Dedifferentiated amniotic fluid mesenchymal stem cell (primary cell): Measurements from ENCODE around the gene LIMCH1.
"Not testable (repeated sequence)": the region's sequence is repeated elsewhere in the genome, so short reads cannot be mapped to it uniquely, and the experiment has no call there.

Experiments
- DNase-seq: peaks from one replicate; pipeline ENCODE4 v3.0.0-alpha.2; 2016; ENCODE audit errors: extremely low spot score

The LIMCH1 gene

DNA sequence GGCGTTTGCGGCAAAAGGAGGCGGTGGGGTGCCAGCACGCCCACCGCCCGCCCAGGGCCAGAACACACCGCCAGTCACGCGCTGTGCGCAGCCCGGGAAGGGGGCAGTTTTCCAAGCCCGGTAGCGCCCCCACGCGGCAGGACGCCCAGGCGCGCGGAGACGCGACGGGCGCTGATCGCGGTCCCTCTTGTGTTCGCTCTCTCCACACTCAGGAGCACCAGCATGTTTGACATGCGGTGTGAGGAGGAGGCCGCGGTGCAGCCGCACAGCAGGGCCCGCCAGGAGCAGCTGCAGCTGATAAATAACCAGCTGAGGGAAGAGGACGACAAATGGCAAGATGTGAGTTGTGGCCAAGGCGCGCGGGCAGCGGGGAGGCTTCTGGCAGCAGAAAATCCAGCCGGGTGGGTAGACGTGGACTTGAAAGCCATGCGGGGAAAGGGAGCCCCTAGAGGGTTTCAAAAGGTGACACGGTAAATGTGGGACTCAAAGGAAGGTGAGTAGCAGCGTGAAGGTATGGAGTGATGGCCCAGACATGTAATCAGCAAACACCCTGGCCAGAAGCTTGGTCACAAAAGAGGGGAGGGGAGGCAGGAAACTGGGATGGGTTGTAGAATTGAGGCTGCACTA lies 106.4 kb downstream of the LIMCH1 start:
- no peak for DNase-seq

DNA sequence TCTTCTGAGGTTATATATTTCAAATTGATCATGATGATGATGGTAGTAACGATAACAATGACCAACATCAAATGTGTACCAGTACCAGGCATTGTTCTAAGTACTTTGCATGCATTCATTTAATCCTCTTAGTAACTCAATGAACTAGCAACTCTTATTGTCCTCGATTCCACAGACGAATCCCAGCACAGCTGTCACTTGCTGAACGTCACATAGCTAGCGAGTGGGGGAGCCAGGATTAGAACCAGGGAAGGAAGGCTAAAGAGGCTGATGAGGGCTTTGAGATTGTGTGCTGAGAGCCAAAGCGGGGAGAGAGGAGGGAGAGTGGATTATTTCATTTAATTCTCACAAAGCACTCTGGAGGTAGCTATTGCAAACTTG lies 106.9 kb downstream of the LIMCH1 start:
- no peak for DNase-seq

- no peak for DNase-seq
Observed at GRCh38 chr4:41645728-41646390, 107.9 kb downstream of the LIMCH1 start.

GRCh38 chr4:41646862-41647261 lies 108.9 kb downstream of the LIMCH1 start:
- DNase-seq: no peak

GRCh38 chr4:41647383-41647782 lies 109.4 kb downstream of the LIMCH1 start:
- no peak for DNase-seq

DNA sequence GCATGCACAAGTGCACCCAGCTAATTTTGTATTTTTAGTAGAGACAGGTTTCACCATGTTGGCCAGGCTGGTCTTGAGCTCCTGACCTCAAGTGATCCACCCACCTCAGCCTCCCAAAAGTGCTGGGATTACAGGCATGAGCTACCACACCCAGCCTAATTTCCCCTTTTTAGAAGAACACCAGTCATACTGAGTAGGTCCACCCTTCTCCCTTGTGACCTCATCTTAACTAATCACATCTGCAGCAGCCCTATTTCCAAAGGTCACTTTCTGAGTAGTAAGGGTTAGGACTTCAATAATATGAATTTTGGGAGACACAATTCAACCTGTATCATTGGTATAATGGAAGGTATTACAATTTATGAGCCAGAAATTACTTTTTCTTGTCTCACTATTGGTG lies 113.2 kb downstream of the LIMCH1 start:
- DNase-seq: not testable (repeated sequence)

DNA sequence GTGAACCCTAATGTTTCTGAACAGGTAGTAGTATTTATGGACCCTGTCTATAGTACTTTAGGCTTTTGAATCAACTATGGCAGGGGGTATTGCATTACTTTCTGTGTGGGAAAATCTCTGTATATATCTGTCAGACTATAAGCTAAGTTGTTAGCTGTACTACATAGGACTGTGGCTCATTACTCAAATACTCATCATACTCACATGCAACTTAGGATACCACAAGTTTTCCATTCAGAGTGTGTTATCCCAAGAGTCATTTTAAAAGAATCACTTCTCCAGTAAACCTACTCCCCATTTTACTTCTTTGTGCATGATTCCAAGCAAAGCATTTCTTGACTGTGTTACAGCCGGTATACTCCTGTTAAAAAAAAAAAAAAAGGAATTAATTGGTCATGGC lies 115.0 kb downstream of the LIMCH1 start:
- no peak for DNase-seq

- no peak for DNase-seq
Observed at GRCh38 chr4:41653523-41653922, 115.6 kb downstream of the LIMCH1 start.

GRCh38 chr4:41655177-41655576 lies 117.2 kb downstream of the LIMCH1 start:
- DNase-seq: no peak

DNA sequence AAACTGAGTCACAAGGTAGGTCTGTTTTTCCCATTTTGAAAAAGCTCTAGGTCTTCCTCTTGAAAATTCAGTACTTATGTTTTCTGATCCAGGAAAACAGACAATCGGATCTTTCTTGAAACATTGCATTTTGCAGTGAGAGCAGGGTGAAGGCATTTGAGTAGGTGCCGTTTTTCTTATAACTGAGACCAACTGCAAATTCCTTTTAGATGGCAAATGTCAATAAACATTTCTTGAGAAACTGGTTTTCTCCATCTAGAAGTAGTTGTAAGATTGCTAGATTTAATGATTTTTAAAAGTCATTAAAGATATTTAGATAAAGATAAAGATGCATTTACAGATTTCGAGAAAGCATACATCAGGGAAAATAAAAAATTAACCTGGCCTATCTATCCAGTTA lies 118.1 kb downstream of the LIMCH1 start:
- no peak for DNase-seq

DNA sequence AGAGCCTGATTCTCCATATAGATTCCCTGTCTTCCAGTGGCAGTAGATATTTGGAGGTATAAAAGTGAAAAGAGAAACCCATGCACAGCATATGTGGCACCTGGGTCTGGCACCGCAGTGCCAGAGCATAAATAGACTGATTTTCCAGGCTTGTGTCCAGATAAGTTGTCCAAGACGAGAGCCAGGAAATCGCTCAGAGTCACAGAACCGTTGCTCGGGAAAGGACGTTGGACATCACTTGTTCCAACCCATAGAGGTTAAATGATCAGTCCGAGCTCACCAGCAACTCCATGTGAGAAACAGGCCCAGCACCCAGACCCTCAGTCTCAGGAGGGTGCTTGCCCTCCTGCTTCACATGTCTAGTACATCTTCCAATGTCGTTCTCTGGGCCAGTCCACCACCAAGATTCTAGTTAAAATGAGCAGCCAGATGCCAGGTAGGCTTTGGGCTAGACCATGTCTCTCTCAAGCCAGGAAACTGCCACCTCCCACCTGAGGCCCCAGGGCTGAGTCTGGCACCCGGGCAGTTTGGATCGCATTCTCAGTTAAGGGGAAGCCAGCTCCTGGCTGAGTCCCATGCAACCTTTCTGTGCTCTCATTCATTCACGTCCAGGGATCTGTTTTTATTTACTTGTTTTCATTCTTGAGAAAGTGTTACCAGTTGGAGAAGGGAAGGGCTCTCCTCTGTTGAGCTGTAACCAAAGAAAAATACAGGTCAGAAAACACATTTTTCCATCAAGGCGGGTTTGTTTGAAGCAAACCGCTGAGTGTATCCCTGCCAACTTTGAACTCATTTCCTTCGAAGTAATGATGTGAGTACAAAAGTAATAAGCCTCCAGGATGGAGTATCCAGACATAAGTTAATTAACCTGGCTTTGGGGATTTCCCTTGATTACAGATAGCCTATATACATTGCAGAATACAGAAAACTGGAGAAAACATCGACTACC lies 118.9 kb downstream of the LIMCH1 start:
- no peak for DNase-seq

DNA sequence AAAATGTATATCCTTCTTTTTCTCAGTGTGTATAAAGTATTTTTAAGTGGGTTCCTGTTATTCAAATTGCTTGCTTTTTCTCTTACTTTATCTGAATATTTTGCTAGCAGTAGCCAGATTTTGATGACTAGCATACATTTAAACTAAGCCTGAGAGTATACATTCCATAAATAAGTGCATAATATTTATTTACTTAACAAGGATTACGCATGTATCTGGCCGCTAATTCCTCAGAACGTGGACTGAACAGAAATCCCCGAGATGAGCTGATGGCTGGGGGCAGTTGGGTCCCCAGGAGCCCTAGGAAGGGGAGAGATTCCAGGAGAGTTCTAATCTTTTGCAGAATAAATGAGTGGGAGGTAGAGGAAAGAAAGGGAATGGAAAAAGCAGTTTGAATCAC lies 119.6 kb downstream of the LIMCH1 start:
- no peak for DNase-seq

DNA sequence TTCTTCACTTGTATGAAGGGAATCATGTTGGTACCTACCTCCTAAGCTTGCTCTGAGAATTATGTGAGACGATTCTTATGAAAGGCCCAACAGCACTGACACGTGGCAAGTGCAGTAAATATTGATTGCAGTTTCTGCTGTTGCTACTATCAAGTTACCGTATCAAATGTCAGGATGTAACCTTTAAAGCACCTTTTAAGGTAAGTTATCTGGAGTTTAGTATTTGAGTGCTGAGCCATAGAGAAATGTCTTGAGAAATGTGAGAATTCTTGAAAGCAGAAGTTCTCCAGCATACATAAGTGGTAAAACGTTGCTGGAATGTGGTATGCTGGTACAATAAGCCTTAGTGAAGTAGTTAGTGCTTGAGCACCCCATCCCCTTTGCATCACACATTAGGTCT lies 120.2 kb downstream of the LIMCH1 start:
- no peak for DNase-seq

GRCh38 chr4:41660352-41660751 lies 122.4 kb downstream of the LIMCH1 start:
- DNase-seq: no peak

- peak; percentile 62 for DNase-seq
Observed at GRCh38 chr4:41661442-41662076, 123.6 kb downstream of the LIMCH1 start.

DNA sequence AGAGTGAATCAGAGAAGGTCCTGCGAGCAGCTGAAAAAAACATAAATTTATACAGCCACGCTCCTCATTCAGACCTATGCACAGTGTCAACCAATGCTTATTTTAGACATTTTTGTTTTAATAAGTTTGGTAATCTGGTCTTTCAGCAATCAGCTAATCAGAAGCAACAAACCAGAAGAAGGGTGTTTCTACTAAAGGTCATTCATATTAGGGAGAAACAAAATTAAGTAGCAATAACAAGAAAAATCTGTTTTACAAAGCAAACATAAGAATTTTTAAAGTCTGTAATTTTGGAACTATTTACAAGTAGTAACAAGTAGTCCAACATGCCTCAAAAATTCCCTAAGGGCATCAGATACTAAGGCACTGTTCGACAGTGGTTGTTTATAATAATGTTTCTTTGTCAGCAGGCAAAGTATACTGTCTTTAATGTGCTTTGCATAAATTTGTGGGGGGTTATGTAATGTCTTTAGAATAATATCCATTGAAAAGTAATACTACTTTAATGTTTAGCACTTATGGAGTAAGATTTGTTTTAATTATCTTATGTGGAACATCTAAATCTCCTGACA lies 127.8 kb downstream of the LIMCH1 start:
- no peak for DNase-seq

GRCh38 chr4:41668024-41668423 lies 130.1 kb downstream of the LIMCH1 start:
- DNase-seq: no peak

DNA sequence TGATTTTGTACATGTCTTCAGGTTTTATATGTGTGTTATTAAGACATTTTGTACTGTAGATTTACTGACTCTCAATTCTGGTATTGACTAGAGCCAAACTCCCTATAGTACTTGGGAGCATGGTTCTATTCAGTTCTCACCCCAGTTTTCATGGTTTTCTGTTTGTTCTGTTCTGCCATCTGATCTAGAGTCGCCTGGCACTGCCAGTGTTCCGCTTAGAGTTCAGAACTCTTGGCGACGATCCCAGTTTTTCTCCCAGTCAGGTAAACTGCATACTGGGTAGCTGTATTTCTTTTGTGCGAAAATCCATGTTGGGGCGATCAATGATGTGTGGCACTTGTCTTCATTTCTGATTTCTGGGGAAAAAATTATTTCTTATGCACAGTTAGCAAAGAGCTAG lies 132.6 kb downstream of the LIMCH1 start:
- no peak for DNase-seq

DNA sequence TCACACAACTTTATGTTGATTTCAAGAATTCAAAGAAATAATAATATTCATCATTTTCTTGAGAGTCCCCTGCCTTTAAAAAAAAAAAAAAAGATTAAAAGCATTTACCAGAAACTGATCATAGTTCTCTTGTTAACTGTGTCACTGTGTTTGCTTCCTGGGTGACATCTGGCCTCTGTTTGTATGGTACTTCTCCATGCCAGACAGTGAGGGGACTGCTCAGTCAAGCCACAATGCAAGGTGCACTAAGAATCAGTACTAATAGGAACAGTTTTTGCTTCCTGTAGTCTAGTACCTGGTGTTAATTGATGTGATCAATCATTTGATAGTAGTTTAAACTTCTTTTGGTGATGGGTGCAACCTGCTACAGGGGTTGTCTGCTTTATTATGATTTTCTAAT lies 133.0 kb downstream of the LIMCH1 start:
- no peak for DNase-seq

DNA sequence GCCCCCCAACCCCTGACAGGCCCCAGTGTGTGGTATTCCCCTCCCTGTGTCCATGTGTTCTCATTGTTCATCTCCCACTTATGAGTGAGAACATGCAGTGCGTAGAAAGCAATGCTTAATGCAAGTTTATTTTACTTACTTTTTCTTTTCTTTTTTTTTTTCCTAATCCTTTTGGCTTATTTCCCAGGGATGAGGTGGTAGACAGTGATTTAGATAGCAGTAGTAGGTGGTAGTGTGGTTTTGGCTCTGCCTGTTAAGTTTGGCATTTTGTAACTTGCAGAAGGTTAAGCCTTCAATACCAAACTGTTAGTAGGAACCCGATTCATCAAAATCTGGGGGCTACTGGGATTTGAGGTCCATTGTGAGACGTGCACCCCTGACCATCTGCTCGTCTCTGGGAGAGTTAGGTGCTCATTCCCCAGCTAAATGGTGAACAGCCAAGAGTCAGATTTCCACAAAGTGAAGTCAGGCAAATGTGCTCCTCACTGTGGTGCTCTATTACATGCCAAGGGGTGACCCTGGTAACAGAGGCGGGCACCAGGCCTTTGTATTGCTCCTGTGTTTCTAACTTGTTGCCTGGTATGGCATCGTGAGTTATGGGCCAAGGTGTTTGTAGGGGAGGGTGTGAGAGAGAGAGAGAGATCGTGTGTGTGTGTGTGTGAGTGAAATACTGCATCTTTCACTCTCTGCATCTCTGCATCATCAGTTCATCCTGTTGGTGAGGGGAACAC lies 140.3 kb downstream of the LIMCH1 start:
- no peak for DNase-seq

DNA sequence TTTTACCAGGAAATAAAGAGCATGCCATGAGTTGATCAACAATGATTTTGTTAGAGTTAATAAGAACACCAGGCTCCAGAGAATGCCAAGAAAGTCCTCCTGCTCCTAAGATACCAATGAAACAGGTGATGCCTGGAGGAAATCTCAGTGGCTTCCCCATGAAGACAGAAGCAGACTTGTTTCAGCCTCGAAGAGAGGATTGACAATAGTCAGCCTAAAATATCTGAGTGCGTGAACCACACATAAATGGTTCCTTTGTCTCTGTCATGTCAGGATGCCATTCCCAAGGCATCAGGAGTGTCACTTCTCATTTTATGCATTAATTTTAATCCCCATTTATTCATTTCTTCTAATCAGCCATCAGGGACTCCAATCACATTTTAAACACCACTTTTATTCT lies 141.0 kb downstream of the LIMCH1 start:
- no peak for DNase-seq
